ENCODE measurements around the gene ZBTB45. TPM values are rescaled to one million over a fixed set of nuclear protein-coding genes. Genes with fewer than 3 reads are reported as not detected.

The ZBTB45 gene
- total and polyA plus RNA-seq, 9 of the 15 experiments (the other 6 are each of a cell fraction or from before 2014, with no cell fraction given): 0.08 to 16.1 (median 1.8) TPM

- TF ChIP-seq ZNF395 (CRISPR knock-in tag; IDR thresholded peaks at IDR 0.05) (peak; percentile 80; the same call in 1 of the 2 replicates), ZFP91 (CRISPR knock-in tag; IDR thresholded peaks at IDR 0.05) (0 out of 2 replicates have a peak, but pooled peaks have one; percentile 64), KDM5B (IDR thresholded peaks at IDR 0.05; ENCODE audit: insufficient replicate concordance, low read depth, low read length) (peak; percentile 87), SIRT6 (IDR thresholded peaks at IDR 0.05; ENCODE audit: low read depth, low read length) (no peak), C11orf30 (IDR thresholded peaks at IDR 0.05; ENCODE audit: low read depth) (peak; percentile 100), ZBTB11 (CRISPR knock-in tag; IDR thresholded peaks at IDR 0.05) (peak; percentile 98 to 99 (median 98)), SP2 (IDR thresholded peaks at IDR 0.05; ENCODE audit: extremely low read depth, low read depth, low read length, poor library complexity, severe bottlenecking) (peak; percentile 4), MTF1 (CRISPR knock-in tag; IDR thresholded peaks at IDR 0.05; ENCODE audit: borderline replicate concordance) (no peak), ZFPM2 (CRISPR knock-in tag; IDR thresholded peaks at IDR 0.05) (no peak), ARNT (IDR thresholded peaks at IDR 0.05) (peak; percentile 61 to 68; a peak in 3 of 4 replicates), POLR2AphosphoS5 (IDR thresholded peaks at IDR 0.05; ENCODE audit: control insufficient read depth, insufficient read depth, low read depth, low read length) (peak; percentile 80), ARID4B (CRISPR knock-in tag; IDR thresholded peaks at IDR 0.05) (peak; percentile 97), ZNF311 (CRISPR knock-in tag; IDR thresholded peaks at IDR 0.05) (no peak)
These were observed at the start of gene ZBTB45 (continued) for GRCh38 chr19:58519355-58520256.

Data from K562 (cell line).